ENCODE results near the gene SLC13A5.
A peak's percentile ranks its signal among the peaks of the same experiment; 100 is the strongest.

Gene SLC13A5

DNA sequence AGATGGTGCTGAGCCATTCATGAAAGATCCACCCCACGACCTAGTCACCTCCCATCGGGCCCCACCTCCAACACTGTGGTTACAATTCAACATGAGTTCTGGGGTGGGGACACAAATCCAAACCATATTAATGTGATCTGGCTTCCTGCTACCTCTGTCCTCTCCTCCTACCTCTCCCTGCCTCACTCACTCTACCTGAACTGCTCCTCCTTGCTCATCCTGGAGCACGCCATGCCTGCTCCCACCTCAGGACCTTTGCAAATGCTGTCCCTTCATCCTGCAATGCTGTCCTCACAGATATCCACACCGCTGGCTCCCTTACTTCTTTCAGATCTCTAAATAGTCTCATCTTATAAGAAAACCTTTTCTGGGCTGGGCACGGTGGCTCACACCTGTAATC lies 10.8 kb upstream of the SLC13A5 start:
- no peaks in the 10 kb centered on the region for H3K9me3 ChIP-seq
- DNase-seq (ENCODE audit: low spot score in 2 of 2): no peak
- H3K4me1 ChIP-seq: no peaks in the 10 kb centered on the region
- peaks cover 13% of the 10 kb centered on the region for H3K27me3 ChIP-seq (ENCODE audit: low read depth)
- in situ Hi-C loops (cut with MboI; ENCODE audit: low sequenced_read_pairs): no loop called here
- no peaks in the 10 kb centered on the region for H3K36me3 ChIP-seq (replicated peaks)
- no peak overlapping the region for H3K4me3 ChIP-seq

DNA sequence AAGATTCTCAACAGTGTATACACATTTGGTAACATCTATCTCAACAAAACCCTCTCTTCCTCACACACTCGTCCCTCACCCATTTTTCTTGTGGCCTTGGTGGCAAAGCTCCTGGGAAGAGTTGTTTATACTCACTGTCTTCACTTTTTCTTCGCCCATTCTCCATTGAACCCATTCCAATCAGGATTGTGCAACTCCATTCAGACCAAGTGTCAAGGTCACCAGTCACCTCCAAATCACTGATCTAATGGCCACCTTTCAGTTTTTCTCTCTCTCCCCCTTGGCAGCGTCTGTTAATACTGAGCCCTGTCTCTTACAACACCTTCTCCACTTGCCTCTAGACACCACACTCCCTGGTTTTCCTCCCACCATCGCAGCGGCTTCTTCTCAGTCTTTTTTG lies 8.6 kb upstream of the SLC13A5 start:
- Histone ChIP-seq H3K27me3 (ENCODE audit: low read depth) (peaks cover 13% of the 10 kb centered on the region), H3K9me3 (no peaks in the 10 kb centered on the region), H3K36me3 (replicated peaks) (no peaks in the 10 kb centered on the region), H3K4me1 (no peaks in the 10 kb centered on the region), H3K4me3 (no peak overlapping the region)
- DNase-seq (ENCODE audit: low spot score in 2 of 2): no peak
- in situ Hi-C loops (cut with MboI; ENCODE audit: low sequenced_read_pairs): no loop called here

DNA sequence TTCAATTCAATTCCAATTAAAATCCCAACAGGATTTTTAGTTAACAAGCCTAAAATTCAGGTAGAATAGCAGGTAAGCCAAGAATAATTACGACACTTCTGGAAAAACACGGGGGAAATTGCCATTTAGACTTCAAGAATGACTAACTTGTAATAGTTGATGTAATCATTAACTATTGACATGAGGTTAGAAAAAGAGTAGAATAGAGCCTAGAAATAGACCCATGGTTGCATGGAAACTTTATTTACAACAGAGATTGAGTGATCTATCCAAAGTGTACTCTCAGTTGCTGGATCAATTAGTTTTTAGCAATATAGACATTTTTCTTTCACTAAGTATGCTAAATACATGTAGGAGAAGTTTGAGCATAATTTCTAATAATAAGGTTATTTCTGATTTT lies 3.6 kb upstream of the SLC13A5 start:
- H3K9me3 ChIP-seq: no peaks in the 10 kb centered on the region
- peaks cover 13% of the 10 kb centered on the region for H3K27me3 ChIP-seq (ENCODE audit: low read depth)
- no peak overlapping the region for H3K4me3 ChIP-seq
- no peak for DNase-seq (ENCODE audit: low spot score in 2 of 2)
- in situ Hi-C loops (cut with MboI; ENCODE audit: low sequenced_read_pairs): no loop called here
- no peaks in the 10 kb centered on the region for H3K36me3 ChIP-seq (replicated peaks)
- H3K4me1 ChIP-seq: no peaks in the 10 kb centered on the region

- Histone ChIP-seq H3K4me1 (no peaks in the 10 kb centered on the region), H3K4me3 (no peak overlapping the region), H3K36me3 (replicated peaks) (no peaks in the 10 kb centered on the region), H3K9me3 (no peaks in the 10 kb centered on the region), H3K27me3 (ENCODE audit: low read depth) (no peaks in the 10 kb centered on the region)
- DNase-seq (ENCODE audit: low spot score in 2 of 2): no peak
- in situ Hi-C loops (cut with MboI; ENCODE audit: low sequenced_read_pairs): no loop called here
These were observed 1.2 kb upstream of the SLC13A5 start for GRCh38 chr17:6714315-6714874.

DNA sequence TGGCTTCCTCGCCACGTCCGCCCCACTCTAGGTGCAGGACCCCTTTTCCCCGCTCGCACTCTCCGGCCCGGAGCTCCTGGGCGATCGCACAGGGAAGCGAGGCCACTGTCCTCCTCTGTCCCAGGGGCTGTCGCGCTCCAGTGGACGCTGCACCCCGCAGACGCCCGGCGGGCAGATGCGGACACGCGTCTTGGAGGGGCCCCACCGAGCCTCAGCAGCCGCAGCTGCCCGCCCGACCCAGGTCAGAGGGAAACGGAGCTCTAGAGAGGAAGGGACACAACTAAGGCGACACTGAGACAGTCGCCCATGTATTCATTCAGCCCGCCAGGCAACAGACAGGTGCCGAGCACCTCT lies 726 bp upstream of the SLC13A5 start:
- Histone ChIP-seq H3K27me3 (ENCODE audit: low read depth) (no peaks in the 10 kb centered on the region), H3K9me3 (no peaks in the 10 kb centered on the region), H3K4me1 (no peaks in the 10 kb centered on the region), H3K4me3 (peak overlapping the region; percentile 14; the same call in 1 of the 2 replicates), H3K36me3 (replicated peaks) (no peaks in the 10 kb centered on the region)
- no peak for DNase-seq (ENCODE audit: low spot score in 2 of 2)
- in situ Hi-C loops (cut with MboI; ENCODE audit: low sequenced_read_pairs): no loop called here

DNA sequence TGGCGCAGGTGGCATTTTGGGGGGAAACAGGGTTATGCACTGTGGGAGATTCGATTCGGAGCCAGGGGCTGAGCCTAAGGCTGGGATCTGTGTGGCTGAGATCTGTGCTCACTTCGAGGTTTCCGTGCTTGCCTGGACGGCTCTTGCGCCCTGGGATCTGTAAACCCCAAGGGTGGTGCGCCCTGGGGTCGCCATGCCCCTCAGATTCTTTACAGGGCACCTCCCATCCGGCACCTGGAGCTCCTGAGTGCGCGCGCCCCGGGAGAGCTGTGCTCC lies 377 bp downstream of the SLC13A5 start:
- in situ Hi-C loops (cut with MboI; ENCODE audit: low sequenced_read_pairs): no loop called here
- Histone ChIP-seq H3K4me3 (peak overlapping the region; percentile 14; the same call in 1 of the 2 replicates), H3K4me1 (no peaks in the 10 kb centered on the region), H3K9me3 (no peaks in the 10 kb centered on the region), H3K36me3 (replicated peaks) (no peaks in the 10 kb centered on the region), H3K27me3 (ENCODE audit: low read depth) (no peaks in the 10 kb centered on the region)
- no peak for DNase-seq (ENCODE audit: low spot score in 2 of 2)

DNA sequence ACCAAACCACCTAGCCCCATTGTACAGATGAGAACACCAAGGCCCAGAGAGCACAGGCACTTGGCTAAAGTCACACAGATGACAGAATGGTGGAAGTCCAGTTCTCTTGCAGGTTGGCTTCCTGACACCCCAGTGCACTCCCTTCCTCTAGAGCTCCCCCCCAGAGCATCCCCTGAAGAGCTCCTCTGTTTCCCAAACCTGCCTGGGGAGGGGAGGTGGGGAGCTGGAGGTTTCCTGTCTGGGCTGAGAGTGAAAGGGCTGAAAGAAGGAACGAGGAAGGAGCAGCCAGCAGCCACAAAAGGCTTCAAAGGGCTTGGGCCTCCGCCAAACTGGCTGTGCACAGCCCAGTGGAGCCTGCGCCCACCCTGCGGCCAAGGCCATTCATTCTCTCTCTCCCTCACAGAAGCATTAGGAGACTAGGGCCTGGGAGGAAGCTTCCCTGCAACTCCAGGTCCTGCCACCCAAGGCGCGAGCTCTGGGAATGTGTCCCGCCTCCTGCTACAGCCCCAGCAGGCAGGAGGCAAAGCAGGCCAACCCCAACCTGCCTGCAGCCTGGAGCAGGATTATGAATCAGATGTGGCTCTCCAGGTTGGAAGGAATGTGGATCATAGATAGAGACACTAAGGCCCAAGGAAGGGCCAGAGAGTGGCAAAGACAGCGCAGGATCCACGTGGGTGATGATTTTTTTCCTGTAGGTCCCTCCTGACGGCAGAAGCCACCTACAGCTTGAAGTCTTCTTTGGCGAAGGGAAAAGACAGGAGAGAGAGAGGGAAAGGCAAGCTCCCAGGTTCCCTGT lies 913 bp downstream of the SLC13A5 start:
- DNase-seq (ENCODE audit: low spot score in 2 of 2): peak in 1 of 2 experiments; percentile 38
- Histone ChIP-seq H3K4me1 (no peaks in the 10 kb centered on the region), H3K4me3 (no peak overlapping the region), H3K36me3 (replicated peaks) (no peaks in the 10 kb centered on the region), H3K9me3 (no peaks in the 10 kb centered on the region), H3K27me3 (ENCODE audit: low read depth) (no peaks in the 10 kb centered on the region)
- in situ Hi-C loops (cut with MboI; ENCODE audit: low sequenced_read_pairs): no loop called here

- no peaks in the 10 kb centered on the region for H3K9me3 ChIP-seq
- H3K4me3 ChIP-seq: no peak overlapping the region
- DNase-seq (ENCODE audit: low spot score in 2 of 2): no peak
- in situ Hi-C loops (cut with MboI; ENCODE audit: low sequenced_read_pairs): no loop called here
- no peaks in the 10 kb centered on the region for H3K36me3 ChIP-seq (replicated peaks)
- H3K4me1 ChIP-seq: no peaks in the 10 kb centered on the region
- no peaks in the 10 kb centered on the region for H3K27me3 ChIP-seq (ENCODE audit: low read depth)
These were observed 1.5 kb downstream of the SLC13A5 start for GRCh38 chr17:6711681-6712057.

DNA sequence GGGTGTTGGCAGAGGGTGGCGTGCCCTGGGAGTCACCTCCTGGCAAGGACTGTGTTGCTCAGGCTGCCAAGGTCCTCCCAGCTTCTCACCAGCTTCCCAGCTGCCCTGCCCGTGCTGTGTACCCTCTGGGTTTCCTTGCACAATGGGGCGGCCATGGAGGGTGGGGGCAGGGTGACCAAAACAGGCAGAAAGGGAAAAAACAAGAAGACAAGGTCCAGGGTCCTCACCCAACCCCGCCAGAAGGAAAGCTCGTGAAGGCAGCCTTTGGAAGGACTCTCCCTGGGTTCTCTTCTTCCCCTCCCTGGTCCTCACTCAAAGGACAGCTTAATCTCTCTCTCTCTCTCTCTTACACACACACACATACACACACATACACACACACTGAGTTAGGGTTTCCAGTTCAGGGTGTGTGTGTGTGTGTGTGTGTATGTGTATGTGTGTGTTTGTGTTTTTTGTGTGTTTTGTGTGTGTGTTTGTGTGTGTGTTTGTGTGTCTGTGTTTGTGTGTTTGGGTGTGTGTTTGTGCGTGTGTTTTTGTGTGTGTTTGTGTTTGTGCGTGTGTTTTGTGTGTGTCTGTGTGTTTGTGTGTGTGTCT lies 2.0 kb downstream of the SLC13A5 start:
- Histone ChIP-seq H3K27me3 (ENCODE audit: low read depth) (no peaks in the 10 kb centered on the region), H3K4me3 (no peak overlapping the region), H3K9me3 (no peaks in the 10 kb centered on the region), H3K36me3 (replicated peaks) (no peaks in the 10 kb centered on the region), H3K4me1 (no peaks in the 10 kb centered on the region)
- no peak for DNase-seq (ENCODE audit: low spot score in 2 of 2)
- in situ Hi-C loops (cut with MboI; ENCODE audit: low sequenced_read_pairs): no loop called here

GRCh38 chr17:6710317-6710716 lies 2.9 kb downstream of the SLC13A5 start:
- Histone ChIP-seq H3K36me3 (replicated peaks) (no peaks in the 10 kb centered on the region), H3K9me3 (no peaks in the 10 kb centered on the region), H3K27me3 (ENCODE audit: low read depth) (no peaks in the 10 kb centered on the region), H3K4me3 (no peak overlapping the region), H3K4me1 (no peaks in the 10 kb centered on the region)
- no peak for DNase-seq (ENCODE audit: low spot score in 2 of 2)
- in situ Hi-C loops (cut with MboI; ENCODE audit: low sequenced_read_pairs): no loop called here

DNA sequence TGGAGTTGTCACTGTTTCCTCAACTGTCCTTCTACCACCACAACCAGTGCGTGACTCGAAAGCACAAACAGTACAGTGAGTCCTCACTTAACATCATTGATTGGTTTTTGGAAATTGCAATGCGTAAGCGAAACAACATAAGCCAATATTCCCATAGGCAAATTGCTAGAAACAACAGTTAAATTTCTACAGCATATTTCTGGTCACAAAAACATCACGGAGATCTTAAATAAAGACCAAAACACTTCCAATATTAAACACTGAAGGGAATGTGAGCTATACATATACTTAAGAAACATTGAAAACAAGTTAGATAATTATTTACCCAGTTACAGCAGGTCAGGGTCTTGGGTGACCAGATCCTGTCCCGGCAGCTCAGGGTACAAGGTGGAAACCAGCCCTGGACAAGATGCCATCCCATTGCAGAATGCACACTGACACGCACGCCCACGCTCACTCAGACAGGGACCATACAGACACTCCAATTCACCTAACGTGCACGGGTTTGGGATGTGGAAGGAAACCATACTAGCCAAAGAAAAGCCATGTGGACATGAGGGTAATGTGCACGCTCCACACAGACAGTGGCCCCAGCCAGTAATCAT lies 4.7 kb downstream of the SLC13A5 start:
- no peaks in the 10 kb centered on the region for H3K4me1 ChIP-seq
- no peaks in the 10 kb centered on the region for H3K27me3 ChIP-seq (ENCODE audit: low read depth)
- H3K4me3 ChIP-seq: no peak overlapping the region
- DNase-seq (ENCODE audit: low spot score in 2 of 2): no peak
- no peaks in the 10 kb centered on the region for H3K36me3 ChIP-seq (replicated peaks)
- in situ Hi-C loops (cut with MboI; ENCODE audit: low sequenced_read_pairs): no loop called here
- H3K9me3 ChIP-seq: no peaks in the 10 kb centered on the region

DNA sequence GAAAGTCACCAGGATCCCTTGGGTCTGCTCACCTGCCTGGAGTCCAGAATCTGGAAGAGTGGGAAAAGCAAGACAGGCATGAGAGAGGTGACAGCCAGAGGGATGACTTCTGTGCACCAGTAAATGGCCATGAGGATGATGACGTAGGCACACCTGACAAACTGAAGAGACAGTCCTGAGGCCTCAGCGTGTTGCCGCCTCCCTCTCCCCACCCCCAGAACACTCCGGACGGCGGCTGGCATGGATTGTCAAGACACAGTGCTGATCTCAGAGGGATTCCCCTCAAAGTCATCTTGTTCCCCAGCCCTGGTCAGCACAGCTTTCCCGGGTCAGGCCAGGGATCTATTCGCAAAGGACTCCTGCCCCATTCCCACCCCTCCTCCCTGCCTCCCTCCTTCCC lies 6.2 kb downstream of the SLC13A5 start:
- H3K9me3 ChIP-seq: no peaks in the 10 kb centered on the region
- H3K27me3 ChIP-seq (ENCODE audit: low read depth): no peaks in the 10 kb centered on the region
- in situ Hi-C loops (cut with MboI; ENCODE audit: low sequenced_read_pairs): no loop called here
- DNase-seq (ENCODE audit: low spot score in 2 of 2): no peak
- no peaks in the 10 kb centered on the region for H3K36me3 ChIP-seq (replicated peaks)
- H3K4me3 ChIP-seq: no peak overlapping the region
- no peaks in the 10 kb centered on the region for H3K4me1 ChIP-seq

GRCh38 chr17:6706499-6706898 lies 6.7 kb downstream of the SLC13A5 start:
- in situ Hi-C loops (cut with MboI; ENCODE audit: low sequenced_read_pairs): no loop called here
- DNase-seq (ENCODE audit: low spot score in 2 of 2): no peak
- H3K4me3 ChIP-seq: no peak overlapping the region
- no peaks in the 10 kb centered on the region for H3K36me3 ChIP-seq (replicated peaks)
- no peaks in the 10 kb centered on the region for H3K27me3 ChIP-seq (ENCODE audit: low read depth)
- H3K4me1 ChIP-seq: no peaks in the 10 kb centered on the region
- H3K9me3 ChIP-seq: no peaks in the 10 kb centered on the region

- no peaks in the 10 kb centered on the region for H3K9me3 ChIP-seq
- H3K4me1 ChIP-seq: no peaks in the 10 kb centered on the region
- DNase-seq (ENCODE audit: low spot score in 2 of 2): no peak
- H3K27me3 ChIP-seq (ENCODE audit: low read depth): no peaks in the 10 kb centered on the region
- H3K36me3 ChIP-seq (replicated peaks): no peaks in the 10 kb centered on the region
- in situ Hi-C loops (cut with MboI; ENCODE audit: low sequenced_read_pairs): no loop called here
- H3K4me3 ChIP-seq: no peak overlapping the region
These were observed 8.6 kb downstream of the SLC13A5 start for GRCh38 chr17:6704470-6705052.

Measured in HAP-1 (cell line).